IMR-90 (cell line): ENCODE results near the gene RHBDD1. TPM values are rescaled to one million over a fixed set of nuclear protein-coding genes. Genes with fewer than 3 reads are reported as not detected.

Experiments
- ATAC-seq: fragments of 200-7000 bp; cut with Tn5 transposase; 2 replicates; pipeline ENCODE4 v1.9.1; 2020; ENCODE audit warnings: low read depth, mild to moderate bottlenecking, moderate library complexity
- BruUV-seq: library from RNA; stranded (reverse); fragments of 400-500 nt; replicated peaks from 2 replicates; lab custom pipeline; 2021; lab: Mats Ljungman, UMichigan
- CTCF ChIA-PET: fragments of 300-600 bp; formaldehyde crosslinking; extraction: SDS; loops from one replicate; lab custom pipeline; 2021; ENCODE audit warnings: antibody characterized with exemption; lab: Yijun Ruan, JAX
- POLR2A ChIA-PET: fragments of 300-600 bp; sonication (Branson Sonifier 250); formaldehyde crosslinking; loops from one replicate; lab custom pipeline; 2022; ENCODE audit warnings: antibody characterized with exemption; ENCODE audit not compliant: unreplicated experiment; lab: Charles Lee
- DNase-seq: peaks from one replicate; pipeline ENCODE4 v3.0.0; 2013
- H2AFZ ChIP-seq: replicated peaks from 2 replicates; pipeline ENCODE3; 2013; ENCODE audit warnings: low read length, mild to moderate bottlenecking; ENCODE audit not compliant: poor library complexity
- H2AK5ac ChIP-seq: 2 replicates; pipeline ENCODE4 v1.6.1; 2013; ENCODE audit warnings: low read depth, low read length, inconsistent platforms
- H2AK9ac ChIP-seq: replicated peaks from 2 replicates; pipeline ENCODE3; 2013; ENCODE audit warnings: mild to moderate bottlenecking, low read depth, low read length, moderate library complexity; ENCODE audit not compliant: poor library complexity
- H2BK120ac ChIP-seq: 2 replicates; pipeline ENCODE4 v1.6.1; 2013; ENCODE audit warnings: low read depth, low read length, inconsistent platforms
- H2BK15ac ChIP-seq: 3 replicates; pipeline ENCODE4 v1.6.1; 2013; ENCODE audit warnings: low read depth, low read length, inconsistent platforms
- H2BK20ac ChIP-seq: 2 replicates; pipeline ENCODE4 v1.6.1; 2013; ENCODE audit warnings: low read depth, mild to moderate bottlenecking, inconsistent platforms, low read length, moderate library complexity
- H2BK5ac ChIP-seq: 2 replicates; pipeline ENCODE4 v1.6.1; 2013; ENCODE audit warnings: mild to moderate bottlenecking, low read depth, low read length, inconsistent platforms; ENCODE audit not compliant: poor library complexity, severe bottlenecking
- H3K14ac ChIP-seq: replicated peaks from 2 replicates; pipeline ENCODE4 v1.6.1; 2013; ENCODE audit warnings: low read depth, low read length, inconsistent platforms
- H3K18ac ChIP-seq: 2 replicates; pipeline ENCODE4 v1.6.1; 2013; ENCODE audit warnings: low read depth, low read length, control low read depth
- H3K23ac ChIP-seq: 2 replicates; pipeline ENCODE4 v1.6.1; 2013; ENCODE audit warnings: low read depth, low read length, inconsistent platforms
- H3K27ac ChIP-seq: 2 replicates; pipeline ENCODE4 v1.5.1; 2013; ENCODE audit warnings: mild to moderate bottlenecking, control low read depth, low read length; ENCODE audit not compliant: insufficient read depth
- H3K27me3 ChIP-seq: 2 replicates; pipeline ENCODE4 v1.6.1; 2013; ENCODE audit warnings: low read length; ENCODE audit not compliant: control insufficient read depth, insufficient read depth
- H3K36me3 ChIP-seq: 2 replicates; pipeline ENCODE4 v1.6.1; 2013; ENCODE audit warnings: low read length, mixed read lengths; ENCODE audit not compliant: control insufficient read depth, insufficient read depth
- H3K4ac ChIP-seq: 2 replicates; pipeline ENCODE4 v1.6.1; 2013; ENCODE audit warnings: low read depth, low read length, inconsistent platforms
- H3K4me1 ChIP-seq: 2 replicates; pipeline ENCODE4 v1.6.1; 2013; ENCODE audit warnings: low read length, mixed read lengths; ENCODE audit not compliant: control insufficient read depth, insufficient read depth
- H3K4me2 ChIP-seq: 2 replicates; pipeline ENCODE4 v1.6.1; 2013; ENCODE audit warnings: low read depth, mild to moderate bottlenecking, control low read depth, low read length, moderate library complexity
- H3K4me3 ChIP-seq: 2 replicates; pipeline ENCODE4 v1.5.1; 2013; ENCODE audit warnings: low read depth, mild to moderate bottlenecking, control low read depth, low read length, moderate library complexity; ENCODE audit not compliant: insufficient read depth
- H3K56ac ChIP-seq: 2 replicates; pipeline ENCODE4 v1.6.1; 2013; ENCODE audit warnings: low read length, inconsistent platforms; ENCODE audit not compliant: insufficient read depth; ENCODE audit errors: extremely low read depth
- H3K79me1 ChIP-seq, 2 experiments: 2 replicates each; pipeline ENCODE4 v1.6.1; 2013; ENCODE audit warnings: low read length in 2 of 2, inconsistent platforms in 1 of 2, low read depth in 1 of 2
- H3K9ac ChIP-seq: 2 replicates; pipeline ENCODE4 v1.6.1; 2013; ENCODE audit warnings: low read depth, low read length, control low read depth
- H3K9me1 ChIP-seq: 2 replicates; pipeline ENCODE4 v1.6.1; 2013; ENCODE audit warnings: low read length, inconsistent platforms; ENCODE audit not compliant: insufficient read depth
- H3K9me3 ChIP-seq: 2 replicates; pipeline ENCODE4 v1.6.1; 2013; ENCODE audit warnings: low read length; ENCODE audit not compliant: control insufficient read depth, insufficient read depth
- H4K20me1 ChIP-seq: 2 replicates; pipeline ENCODE4 v1.6.1; 2013; ENCODE audit warnings: low read length, inconsistent platforms; ENCODE audit not compliant: insufficient read depth
- H4K5ac ChIP-seq: 2 replicates; pipeline ENCODE4 v1.6.1; 2013; ENCODE audit warnings: mild to moderate bottlenecking, low read depth, low read length, control low read depth
- H4K8ac ChIP-seq, 2 experiments: 2 replicates each; pipeline ENCODE4 v1.6.1; 2013; ENCODE audit warnings: low read depth in 2 of 2, low read length in 2 of 2, control low read depth in 1 of 2, inconsistent platforms in 1 of 2
- H4K91ac ChIP-seq: 2 replicates; pipeline ENCODE4 v1.6.1; 2013; ENCODE audit warnings: low read depth, low read length, inconsistent platforms; ENCODE audit not compliant: insufficient read depth
- CTCF ChIP-seq: conservative IDR thresholded peaks from 2 replicates; pipeline ENCODE4 v1.5.1; 2012; ENCODE audit warnings: mild to moderate bottlenecking, low read depth, low read length, improper control_type of control experiment
- FOS ChIP-seq: fragments of 150-350 bp; IDR thresholded peaks from 2 replicates; pipeline ENCODE4 v1.6.1; 2016; ENCODE audit warnings: low read depth, low read length
- MAFK ChIP-seq: IDR thresholded peaks from 2 replicates; pipeline ENCODE4 v1.6.1; 2012; ENCODE audit warnings: low read depth, low read length, improper control_type of control experiment
- MAZ ChIP-seq: IDR thresholded peaks from 2 replicates; pipeline ENCODE4 v1.6.1; 2012; ENCODE audit warnings: low read depth, mild to moderate bottlenecking, low read length, improper control_type of control experiment, moderate library complexity, borderline replicate concordance
- NFE2L2 ChIP-seq: fragments of 150-350 bp; IDR thresholded peaks from 2 replicates; pipeline ENCODE4 v1.6.1; 2016; ENCODE audit warnings: low read depth, mild to moderate bottlenecking, low read length
- RFX5 ChIP-seq: IDR thresholded peaks from 2 replicates; pipeline ENCODE4 v1.8.0; 2012; ENCODE audit warnings: low read depth, mild to moderate bottlenecking, low read length, moderate library complexity
- USF2 ChIP-seq: fragments of 150-350 bp; IDR thresholded peaks from 2 replicates; pipeline ENCODE4 v1.6.1; 2017; ENCODE audit warnings: mild to moderate bottlenecking, antibody characterized with exemption, low read length, low read depth
- WGBS, 2 experiments: methylation state at CpG; one replicate each; pipeline versions ENCODE4 v1.1.5 to v1.1.7; 2013; ENCODE audit warnings: missing lambda C conversion rate in 2 of 2; ENCODE audit not compliant: insufficient read length in 1 of 2; ENCODE audit errors: extremely low coverage in 2 of 2; 5-methylcytosine and 5-hydroxymethylcytosine counted together
- dilution Hi-C: fragments of 300-500 bp; cut with HindIII; formaldehyde crosslinking; loops from one replicate; pipeline ENCODE4 v1.14.3; 2018; ENCODE audit warnings: low sequenced_read_pairs; ENCODE audit not compliant: unreplicated experiment
- in situ Hi-C: fragments of 300-500 bp; cut with MboI; formaldehyde crosslinking; loops from 3 replicates; pipeline ENCODE4 v1.14.3; 2019; ENCODE audit warnings: low sequenced_read_pairs, inconsistent platforms, mixed read lengths
- intact Hi-C: fragments of 100-400 bp; cut with micrococcal nuclease; formaldehyde crosslinking; loops from 2 replicates; pipeline ENCODE4 v1.10.0; 2022
- polyA plus RNA-seq, 3 experiments: library from polyadenylated mRNA; depleted of rRNA; stranded (reverse); fragments of >200 nt; gene quantifications; 2 replicates each; pipeline ENCODE4 v1.2.3, GENCODE V29; 2012; ENCODE audit warnings: low replicate concordance in 1 of 3
- total RNA-seq: library from RNA; depleted of rRNA; stranded (reverse); fragments of >200 nt; gene quantifications from 2 replicates; pipeline ENCODE4 v1.2.3, GENCODE V29; 2012

RHBDD1 gene
- total and polyA plus RNA-seq, 2 of the 4 experiments (the other 2 are of a cell fraction): 9.7 to 14.0 TPM

- in situ Hi-C loops: no loop called here
- H3K27ac ChIP-seq: no peak overlapping the region
- H2BK5ac ChIP-seq: no peak overlapping the region
- no peak overlapping the region for H3K14ac ChIP-seq
- H3K79me1 ChIP-seq: no peaks in the 10 kb centered on the region
- no peak overlapping the region for H2AFZ ChIP-seq
- no peak overlapping the region for H2BK120ac ChIP-seq
- no peaks in the 10 kb centered on the region for H3K9me1 ChIP-seq
- CTCF ChIA-PET: interaction anchor here (2.4 kb wide), 1 partner anchor 11 kb away, joined by 10 read pairs; no protein-coding TSS in a partner anchor
- H3K9ac ChIP-seq: no peak overlapping the region
- no peak overlapping the region for H3K23ac ChIP-seq
- no peak overlapping the region for H4K5ac ChIP-seq
- no peak overlapping the region for H2BK20ac ChIP-seq
- DNase-seq: peak; percentile 42
- no peak overlapping the region for H2AK5ac ChIP-seq
- H3K18ac ChIP-seq: no peak overlapping the region
- no peak overlapping the region for H3K56ac ChIP-seq
- no peak overlapping the region for H4K91ac ChIP-seq
- TF ChIP-seq CTCF (no peak), USF2 (no peak), MAZ (no peak), NFE2L2 (no peak), FOS (no peak), RFX5 (no peak), MAFK (no peak)
- H4K8ac ChIP-seq: no peak overlapping the region
- no peaks in the 10 kb centered on the region for H4K20me1 ChIP-seq
- no peak overlapping the region for H3K4ac ChIP-seq
- no TSS peak for BruUV-seq
- ATAC-seq: peak; percentile 48
- H3K4me2 ChIP-seq: no peak overlapping the region
- no peak overlapping the region for H2BK15ac ChIP-seq
- no peaks in the 10 kb centered on the region for H3K36me3 ChIP-seq
- intact Hi-C loops: no loop called here
- H3K27me3 ChIP-seq: no peaks in the 10 kb centered on the region
- H3K4me3 ChIP-seq: no peak overlapping the region
- H3K9me3 ChIP-seq: no peaks in the 10 kb centered on the region
- no peak overlapping the region for H2AK9ac ChIP-seq
- WGBS, 2 experiments: no CpG with 5 or more reads among the region's 3 CpGs
- POLR2A ChIA-PET: no interaction called here
- H3K4me1 ChIP-seq: no peaks in the 10 kb centered on the region
- dilution Hi-C loops: no loop called here
Measured at GRCh38 chr2:227022608-227023007, 186.8 kb downstream of the RHBDD1 start.
